ENCODE results near the gene PJA1.

The PJA1 gene

DNA sequence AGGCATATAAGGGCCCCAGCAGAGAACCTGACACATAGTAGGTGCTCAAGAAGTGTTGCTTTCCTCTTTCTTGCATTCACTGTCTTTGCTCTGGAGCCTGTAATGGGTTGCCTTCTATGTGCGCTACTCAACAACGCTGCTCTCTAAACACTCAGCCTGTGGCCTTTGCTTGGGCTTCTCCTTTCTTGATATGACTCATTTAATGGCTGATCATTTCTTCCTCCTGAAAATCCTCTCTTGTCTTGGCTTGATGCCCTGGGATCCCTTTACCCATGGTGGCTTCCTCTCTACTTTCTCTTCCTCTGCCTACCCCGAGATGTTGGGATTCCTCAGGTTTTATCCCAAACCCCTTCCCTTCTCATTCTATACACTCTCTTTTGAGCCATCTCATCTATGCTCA lies 19.9 kb upstream of the PJA1 start:
- H3K36me3 Mint-ChIP-seq (ENCODE audit: low read depth), result no peaks in the 10 kb centered on the region
- H3K4me1 Mint-ChIP-seq (ENCODE audit: low read depth), result no peaks in the 10 kb centered on the region
- no peak overlapping the region for H3K27ac Mint-ChIP-seq
- H3K27me3 Mint-ChIP-seq (ENCODE audit: low read depth), result peaks cover under 1% of the 10 kb centered on the region
- DNase-seq (ENCODE audit: low spot score), result no peak
- H3K9me3 Mint-ChIP-seq, result no peaks in the 10 kb centered on the region
- H3K4me3 Mint-ChIP-seq, result no peak overlapping the region

DNA sequence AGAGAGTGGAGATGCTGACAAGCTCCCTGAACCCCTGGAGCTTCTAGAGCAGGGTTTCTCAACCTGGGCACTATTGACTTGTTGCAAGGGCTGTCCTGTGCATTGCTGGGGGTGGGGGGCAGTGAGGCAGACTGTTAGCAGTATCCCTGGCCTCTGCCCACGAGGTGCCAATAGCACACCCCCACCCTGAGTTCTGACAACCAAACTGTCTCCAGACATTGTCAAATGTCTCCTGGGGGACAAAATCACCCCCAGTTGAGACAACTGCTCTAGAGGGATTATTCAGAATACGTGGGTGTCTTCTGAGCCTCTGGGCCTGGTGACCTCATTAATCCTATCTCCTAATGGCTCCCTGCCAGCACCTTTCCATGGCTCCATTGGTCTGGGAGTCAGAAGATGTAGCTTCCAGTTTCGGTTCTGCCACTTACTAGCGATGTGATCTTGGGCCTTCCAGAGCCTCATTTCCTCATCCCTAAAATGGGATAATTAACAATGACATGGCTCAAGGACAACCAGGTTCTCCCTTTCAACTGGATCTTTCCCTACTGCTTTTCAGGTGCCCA lies 17.6 kb upstream of the PJA1 start:
- Mint-ChIP-seq H3K4me3 (no peak overlapping the region), H3K27me3 (ENCODE audit: low read depth) (peaks cover 4% of the 10 kb centered on the region), H3K27ac (no peak overlapping the region), H3K4me1 (ENCODE audit: low read depth) (no peaks in the 10 kb centered on the region), H3K36me3 (ENCODE audit: low read depth) (no peaks in the 10 kb centered on the region), H3K9me3 (no peaks in the 10 kb centered on the region)
- DNase-seq (ENCODE audit: low spot score), result no peak

DNA sequence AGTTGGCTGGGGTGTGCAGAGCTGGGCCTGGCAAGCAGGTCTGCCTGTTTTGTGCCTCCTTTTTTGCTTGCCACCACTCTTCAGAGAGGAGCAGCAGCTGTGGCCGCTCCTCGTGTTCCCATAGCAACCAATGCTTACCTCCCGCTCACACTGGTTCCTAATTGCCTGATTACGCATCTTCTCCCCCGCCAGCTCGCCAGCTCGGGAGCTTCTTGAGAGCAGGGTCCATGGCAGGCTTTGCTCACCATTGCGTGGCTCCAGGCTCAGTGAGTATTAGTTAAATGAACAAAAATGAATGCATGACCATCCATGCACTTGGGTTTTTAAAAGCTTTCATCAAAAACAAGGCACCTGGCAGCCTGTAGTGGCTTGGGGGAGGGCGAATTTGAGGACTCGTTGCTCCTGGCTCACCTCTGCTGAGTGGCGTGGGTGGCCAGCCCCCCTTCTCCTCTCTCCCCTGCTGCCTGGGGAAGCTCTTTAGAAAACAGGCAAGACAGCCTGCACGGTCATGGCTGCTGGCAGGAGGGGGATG lies 14.2 kb upstream of the PJA1 start:
- Mint-ChIP-seq H3K4me3 (no peak overlapping the region), H3K36me3 (ENCODE audit: low read depth) (no peaks in the 10 kb centered on the region), H3K9me3 (no peaks in the 10 kb centered on the region), H3K4me1 (ENCODE audit: low read depth) (no peaks in the 10 kb centered on the region), H3K27ac (no peak overlapping the region), H3K27me3 (ENCODE audit: low read depth) (peaks cover 4% of the 10 kb centered on the region)
- DNase-seq (ENCODE audit: low spot score), result no peak

DNA sequence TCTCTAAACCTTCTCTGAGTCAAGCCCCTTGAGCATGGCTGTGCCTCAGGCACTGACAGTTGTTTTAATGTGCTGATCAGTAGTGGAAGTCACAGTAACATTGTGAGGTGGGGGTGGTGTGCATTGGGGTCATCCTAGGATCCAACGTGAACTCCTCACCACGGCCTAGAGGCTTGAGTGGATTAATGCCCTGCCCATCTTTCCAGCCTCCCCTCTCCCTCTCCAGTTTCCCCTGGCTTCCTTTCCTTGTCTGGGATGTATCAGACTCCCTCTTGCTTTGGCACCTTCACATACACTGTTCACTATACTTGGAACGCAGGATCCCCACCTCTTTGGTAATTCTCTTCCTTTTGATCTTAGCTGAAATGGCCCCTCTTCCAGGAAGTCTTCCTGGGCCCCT lies 13.3 kb upstream of the PJA1 start:
- H3K4me1 Mint-ChIP-seq (ENCODE audit: low read depth), result no peaks in the 10 kb centered on the region
- H3K36me3 Mint-ChIP-seq (ENCODE audit: low read depth), result no peaks in the 10 kb centered on the region
- H3K9me3 Mint-ChIP-seq, result no peaks in the 10 kb centered on the region
- no peak for DNase-seq (ENCODE audit: low spot score)
- H3K27ac Mint-ChIP-seq, result no peak overlapping the region
- no peak overlapping the region for H3K4me3 Mint-ChIP-seq
- peaks cover 6% of the 10 kb centered on the region for H3K27me3 Mint-ChIP-seq (ENCODE audit: low read depth)

DNA sequence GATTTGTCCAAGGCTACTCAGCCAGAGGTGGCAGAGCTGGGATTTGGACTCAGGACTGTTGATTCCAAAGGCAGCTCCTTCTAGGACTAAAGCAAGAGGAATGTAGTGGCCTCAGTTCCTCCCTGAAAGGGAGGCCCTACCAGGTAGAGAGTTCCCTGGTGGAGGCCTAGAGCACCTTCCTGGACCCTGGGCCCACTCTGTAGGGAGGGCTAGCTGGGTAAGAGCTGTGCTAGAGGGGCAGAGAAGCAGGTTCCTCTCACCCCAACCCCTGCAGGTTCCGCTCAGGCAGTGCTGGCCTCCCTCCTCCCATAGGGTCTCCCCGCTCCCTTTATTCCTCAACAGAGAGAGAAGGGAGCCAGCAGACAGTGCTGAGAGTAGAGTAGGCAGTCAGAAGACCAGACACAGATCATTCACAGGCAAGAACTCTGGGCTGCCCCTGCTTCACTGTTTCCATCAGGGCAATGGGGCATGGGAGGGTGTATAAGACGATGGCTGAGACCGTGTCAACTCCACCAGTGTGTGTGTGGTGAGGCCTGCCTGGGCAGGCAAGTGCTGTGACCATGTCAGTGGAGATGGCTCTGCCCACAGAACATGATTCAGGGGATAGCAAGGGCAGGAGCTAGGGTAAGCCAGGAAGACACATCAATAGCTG lies 12.4 kb upstream of the PJA1 start:
- no peaks in the 10 kb centered on the region for H3K9me3 Mint-ChIP-seq
- H3K36me3 Mint-ChIP-seq (ENCODE audit: low read depth), result no peaks in the 10 kb centered on the region
- peaks cover 6% of the 10 kb centered on the region for H3K27me3 Mint-ChIP-seq (ENCODE audit: low read depth)

DNA sequence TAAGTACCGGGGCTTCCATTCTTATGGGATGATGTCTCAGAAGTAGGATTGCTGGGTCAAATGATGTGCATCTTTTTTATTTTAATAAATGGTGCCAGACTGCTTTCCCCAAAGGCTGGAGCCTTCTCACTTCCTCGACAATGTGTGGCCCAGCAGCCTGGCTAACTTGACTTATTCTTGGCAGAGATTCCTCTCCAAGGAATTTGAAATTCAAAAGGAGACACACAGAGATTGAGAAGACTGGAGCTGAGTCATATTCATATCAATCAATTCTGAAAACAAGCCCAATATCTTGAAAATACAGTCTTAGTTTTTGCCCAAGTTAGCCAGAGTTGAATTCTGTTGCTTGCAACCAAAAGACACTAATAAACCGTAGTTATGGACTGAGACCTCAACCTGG lies 10.8 kb upstream of the PJA1 start:
- no peak overlapping the region for H3K27ac Mint-ChIP-seq
- no peaks in the 10 kb centered on the region for H3K4me1 Mint-ChIP-seq (ENCODE audit: low read depth)
- no peaks in the 10 kb centered on the region for H3K9me3 Mint-ChIP-seq
- peaks cover 8% of the 10 kb centered on the region for H3K27me3 Mint-ChIP-seq (ENCODE audit: low read depth)
- H3K36me3 Mint-ChIP-seq (ENCODE audit: low read depth), result no peaks in the 10 kb centered on the region
- DNase-seq (ENCODE audit: low spot score), result no peak
- H3K4me3 Mint-ChIP-seq, result no peak overlapping the region

More for the DNA sequence above, 12.4 kb upstream of the PJA1 start:
- Mint-ChIP-seq H3K27ac (no peak overlapping the region), H3K4me1 (ENCODE audit: low read depth) (no peaks in the 10 kb centered on the region), H3K4me3 (no peak overlapping the region)
- no peak for DNase-seq (ENCODE audit: low spot score)

DNA sequence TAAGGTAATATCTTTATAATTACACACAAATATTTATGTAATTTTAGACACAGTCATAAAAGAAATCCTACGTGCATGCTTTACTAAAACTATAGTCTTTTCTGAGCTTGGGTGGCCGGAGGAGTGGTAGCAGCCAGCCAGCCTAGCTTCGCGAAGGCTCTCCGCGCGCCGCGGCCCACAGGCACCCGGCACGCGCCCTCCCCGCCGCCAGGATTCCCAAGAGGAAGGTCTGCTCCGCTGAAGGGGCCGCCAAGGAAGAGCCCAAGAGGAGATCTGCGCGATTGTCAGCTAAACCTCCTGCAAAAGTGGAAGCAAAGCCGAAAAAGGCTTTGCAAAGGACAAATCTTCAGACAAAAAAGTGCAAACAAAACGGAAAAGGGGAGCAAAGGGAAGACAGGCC lies 8.7 kb upstream of the PJA1 start:
- Mint-ChIP-seq H3K27me3 (ENCODE audit: low read depth) (peaks cover 14% of the 10 kb centered on the region), H3K9me3 (no peaks in the 10 kb centered on the region), H3K36me3 (ENCODE audit: low read depth) (no peaks in the 10 kb centered on the region), H3K27ac (no peak overlapping the region), H3K4me3 (no peak overlapping the region), H3K4me1 (ENCODE audit: low read depth) (no peaks in the 10 kb centered on the region)
- no peak for DNase-seq (ENCODE audit: low spot score)

DNA sequence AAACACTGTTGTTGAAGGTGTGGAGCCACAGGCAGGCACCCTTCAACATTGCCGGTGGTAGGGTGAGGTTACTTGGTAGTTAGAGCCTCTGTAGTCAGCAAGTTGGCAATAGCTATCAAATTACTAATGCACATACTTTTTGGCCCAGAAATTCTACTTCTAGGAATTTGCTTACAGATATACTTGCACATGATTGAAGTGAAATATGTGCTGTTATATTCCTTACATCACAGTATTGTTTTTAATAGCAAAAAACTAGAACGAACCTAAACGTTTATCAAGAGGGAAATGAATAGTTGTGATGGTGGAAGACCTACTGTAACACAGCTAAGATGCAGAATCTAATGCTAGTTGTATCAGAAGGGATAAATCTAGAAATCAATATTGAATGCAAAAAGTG lies 7.7 kb upstream of the PJA1 start:
- no peaks in the 10 kb centered on the region for H3K4me1 Mint-ChIP-seq (ENCODE audit: low read depth)
- H3K36me3 Mint-ChIP-seq (ENCODE audit: low read depth), result no peaks in the 10 kb centered on the region
- H3K27me3 Mint-ChIP-seq (ENCODE audit: low read depth), result peaks cover 15% of the 10 kb centered on the region
- no peak overlapping the region for H3K27ac Mint-ChIP-seq
- no peaks in the 10 kb centered on the region for H3K9me3 Mint-ChIP-seq
- H3K4me3 Mint-ChIP-seq, result no peak overlapping the region
- no peak for DNase-seq (ENCODE audit: low spot score)

DNA sequence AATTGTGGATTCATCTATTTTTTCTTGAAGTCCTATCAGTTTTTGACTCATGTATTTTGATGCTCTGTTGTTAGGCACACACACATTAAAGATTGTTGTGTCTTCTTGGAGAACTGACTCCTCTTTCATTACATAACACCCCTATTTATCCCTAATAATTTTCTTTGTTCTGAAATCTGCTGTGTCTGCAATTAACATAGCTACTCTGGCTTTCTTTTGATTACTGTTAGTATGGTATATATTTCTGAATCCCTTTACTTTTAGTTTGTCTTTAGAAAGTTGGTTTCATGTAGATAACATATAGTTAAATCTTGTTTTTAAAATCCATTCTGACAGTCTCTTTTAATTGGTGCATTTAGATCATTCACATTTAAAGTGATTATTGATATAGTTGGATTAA lies 5.1 kb upstream of the PJA1 start:
- DNase-seq (ENCODE audit: low spot score), result no peak
- Mint-ChIP-seq H3K9me3 (no peaks in the 10 kb centered on the region), H3K4me1 (ENCODE audit: low read depth) (no peaks in the 10 kb centered on the region), H3K36me3 (ENCODE audit: low read depth) (no peaks in the 10 kb centered on the region), H3K27me3 (ENCODE audit: low read depth) (peaks cover 19% of the 10 kb centered on the region), H3K27ac (no peak overlapping the region), H3K4me3 (no peak overlapping the region)

DNA sequence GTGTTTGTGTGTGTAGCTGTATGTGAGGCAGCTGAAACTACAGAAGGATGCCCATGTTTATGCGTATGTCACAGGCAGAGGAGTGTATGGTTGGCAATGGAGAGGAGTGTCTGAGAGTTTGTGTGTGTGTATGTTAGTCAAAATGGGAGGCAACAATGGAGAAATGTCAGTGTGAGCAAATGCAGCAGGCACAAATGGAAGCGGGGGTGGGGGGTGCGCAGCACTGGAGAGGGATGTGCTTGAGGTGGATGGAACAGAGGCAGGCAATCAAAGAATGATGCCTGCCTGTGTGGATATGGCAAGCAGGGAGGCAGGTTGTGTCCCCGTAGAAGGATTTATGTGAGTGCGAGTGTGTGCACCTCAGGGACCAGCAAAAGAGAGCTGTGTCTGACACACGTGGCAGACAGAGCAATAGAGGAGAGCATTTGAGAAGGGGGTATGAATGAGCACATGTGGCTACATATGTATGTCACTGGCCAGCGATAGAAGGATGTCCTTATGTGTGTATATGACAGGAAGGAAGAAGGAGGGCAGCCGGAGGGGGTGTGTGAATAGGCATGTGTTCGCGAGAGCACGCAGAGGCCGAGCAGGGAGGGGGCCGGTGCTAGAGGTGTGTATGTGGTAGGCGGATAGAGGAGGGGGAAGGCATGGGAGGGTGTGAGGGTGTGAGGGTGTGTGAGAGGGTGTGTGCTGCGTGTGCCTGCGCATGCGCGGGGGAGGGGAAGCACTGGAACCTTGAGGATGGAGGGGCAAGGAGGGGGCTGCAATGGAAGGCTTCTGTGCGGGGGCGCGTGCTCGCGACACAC lies 1.1 kb downstream of the PJA1 start:
- Mint-ChIP-seq H3K36me3 (ENCODE audit: low read depth) (peaks cover 15% of the 10 kb centered on the region), H3K4me1 (ENCODE audit: low read depth) (peaks cover 18% of the 10 kb centered on the region)
- peak; percentile 21 for DNase-seq (ENCODE audit: low spot score)

DNA sequence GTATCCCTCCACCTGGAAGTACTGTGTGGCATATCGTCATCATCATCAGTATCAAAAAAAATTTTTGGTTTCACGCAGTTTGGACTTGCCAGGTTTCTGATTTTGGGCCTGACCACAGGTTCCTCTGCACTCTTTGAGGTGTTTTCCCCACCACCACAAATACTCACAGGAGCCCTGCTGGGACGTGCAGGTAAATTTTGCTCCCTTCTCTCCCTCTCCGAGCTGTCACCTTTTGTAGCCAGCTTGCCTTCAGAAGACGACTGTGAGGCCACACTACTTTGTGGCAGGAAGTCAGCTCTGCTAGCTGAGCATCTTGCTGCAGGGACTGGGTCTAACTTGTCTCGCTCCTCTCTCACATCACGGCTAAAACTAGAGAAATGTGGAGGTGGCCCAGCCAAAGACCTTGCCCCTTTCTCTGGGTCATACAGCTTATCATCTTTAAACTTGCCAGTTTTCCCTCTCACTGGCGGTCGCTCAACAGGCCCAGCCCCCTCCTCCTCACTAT lies 2.8 kb downstream of the PJA1 start:
- Mint-ChIP-seq H3K9me3 (no peaks in the 10 kb centered on the region), H3K4me1 (ENCODE audit: low read depth) (peaks cover 18% of the 10 kb centered on the region), H3K36me3 (ENCODE audit: low read depth) (peaks cover 15% of the 10 kb centered on the region), H3K4me3 (no peak overlapping the region), H3K27me3 (ENCODE audit: low read depth) (peaks cover 4% of the 10 kb centered on the region), H3K27ac (peak overlapping the region; percentile 52)
- no peak for DNase-seq (ENCODE audit: low spot score)

More for the DNA sequence above, 1.1 kb downstream of the PJA1 start:
- Mint-ChIP-seq H3K4me3 (peak overlapping the region; percentile 84), H3K27me3 (ENCODE audit: low read depth) (peaks cover 7% of the 10 kb centered on the region), H3K27ac (peak overlapping the region; percentile 86), H3K9me3 (no peaks in the 10 kb centered on the region)

DNA sequence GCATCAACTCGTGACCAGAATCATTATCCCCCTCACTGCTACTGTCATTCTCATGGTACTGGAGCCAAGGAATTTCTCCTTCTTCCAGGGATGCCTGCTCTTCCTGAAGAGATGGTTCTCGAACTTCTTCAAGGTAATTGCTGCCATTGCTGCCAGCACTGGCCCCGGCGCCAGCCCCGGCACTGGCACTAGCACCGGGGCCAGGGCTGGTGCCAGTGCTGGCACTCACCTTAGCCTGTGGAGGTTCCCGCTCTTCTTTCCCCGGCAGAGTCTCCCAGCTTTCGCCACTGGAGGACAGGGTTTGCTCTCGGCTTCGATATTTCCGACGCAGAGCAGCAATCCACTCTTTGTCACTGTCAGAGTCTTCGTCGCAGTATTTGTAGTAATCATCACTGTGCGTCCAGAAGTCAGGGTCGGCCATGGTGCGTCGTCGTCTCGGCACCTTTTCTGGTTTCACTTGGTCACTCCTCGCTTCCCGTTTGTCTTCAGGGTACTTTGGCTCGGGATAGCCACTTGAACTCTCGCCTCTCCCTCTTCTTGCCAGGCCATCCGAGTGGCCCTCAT lies 3.4 kb downstream of the PJA1 start:
- Mint-ChIP-seq H3K9me3 (no peaks in the 10 kb centered on the region), H3K36me3 (ENCODE audit: low read depth) (peaks cover 15% of the 10 kb centered on the region), H3K27me3 (ENCODE audit: low read depth) (peaks cover 4% of the 10 kb centered on the region), H3K4me1 (ENCODE audit: low read depth) (peaks cover 18% of the 10 kb centered on the region), H3K27ac (no peak overlapping the region), H3K4me3 (no peak overlapping the region)
- no peak for DNase-seq (ENCODE audit: low spot score)

DNA sequence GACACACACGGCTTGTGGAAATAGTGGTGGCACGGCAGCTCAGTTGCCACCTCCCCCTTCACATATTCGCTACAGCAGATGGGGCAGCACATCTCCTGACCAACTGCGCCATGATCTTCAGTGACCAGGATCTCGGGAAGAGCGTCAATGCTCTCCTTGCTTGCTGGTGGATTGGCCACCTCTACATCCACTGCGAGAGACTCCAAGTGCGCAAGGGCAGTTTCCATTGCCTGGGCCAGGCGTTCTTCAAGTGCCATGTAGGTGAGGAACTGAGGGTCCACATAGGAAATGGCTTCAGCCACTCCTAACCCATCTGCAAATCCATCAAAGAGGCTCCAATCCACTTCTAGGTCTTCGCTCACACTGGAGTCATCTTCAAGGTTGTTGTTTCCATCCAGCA lies 3.9 kb downstream of the PJA1 start:
- Mint-ChIP-seq H3K27me3 (ENCODE audit: low read depth) (peaks cover 1% of the 10 kb centered on the region), H3K4me1 (ENCODE audit: low read depth) (peaks cover 18% of the 10 kb centered on the region), H3K27ac (no peak overlapping the region), H3K9me3 (no peaks in the 10 kb centered on the region), H3K4me3 (no peak overlapping the region), H3K36me3 (ENCODE audit: low read depth) (peaks cover 15% of the 10 kb centered on the region)
- DNase-seq (ENCODE audit: low spot score), result no peak
